Measurements from ENCODE around the gene KDM4B. TPM values are rescaled to one million over a fixed set of nuclear protein-coding genes. Genes with fewer than 3 reads are reported as not detected.

Gene KDM4B
- total and polyA plus RNA-seq, 10 of the 15 experiments (the other 5 are each of a cell fraction or from before 2014, with no cell fraction given): 0.47 to 49.6 (median 16.2) TPM

GRCh38 chr19:5035105-5035761 lies 66.3 kb downstream of the KDM4B start:
- H3K36me3 ChIP-seq (ENCODE audit: control insufficient read depth in 2 of 2, insufficient read depth in 2 of 2, low read length in 1 of 2): peaks cover 22% of the 10 kb centered on the region in 2 experiments
- no peak overlapping the region for H3K4me3 ChIP-seq
- FAIRE-seq: no peak
- TF ChIP-seq STAT1 (conservative IDR thresholded peaks at IDR 0.05) (no peak), E4F1 (IDR thresholded peaks at IDR 0.05; ENCODE audit: borderline replicate concordance, partially characterized antibody) (no peak), TARDBP (IDR thresholded peaks at IDR 0.05; ENCODE audit: borderline replicate concordance) (no peak), ZNF207 (IDR thresholded peaks at IDR 0.05; ENCODE audit: borderline replicate concordance) (no peak), ETV6 (conservative IDR thresholded peaks at IDR 0.05 in 1 of 2, IDR thresholded peaks at IDR 0.05 in 1 of 2; ENCODE audit: borderline replicate concordance in 1 of 2, low read depth in 1 of 2) (no peak), CHD4 (IDR thresholded peaks at IDR 0.05) (no peak), EGR1 (IDR thresholded peaks at IDR 0.05; ENCODE audit: borderline replicate concordance in 1 of 2, low read depth in 2 of 2, low read length in 2 of 2) (no peak), KAT2A (conservative IDR thresholded peaks at IDR 0.05; ENCODE audit: control insufficient read depth, low read depth, low read length) (no peak), FOXM1 (IDR thresholded peaks at IDR 0.05; ENCODE audit: low read depth, low read length) (no peak), RBBP5 (conservative IDR thresholded peaks at IDR 0.05) (no peak), PML (IDR thresholded peaks at IDR 0.05; ENCODE audit: low read length) (no peak), TCF7 (IDR thresholded peaks at IDR 0.05; ENCODE audit: borderline replicate concordance) (no peak), EZH2 (IDR thresholded peaks at IDR 0.05; ENCODE audit: borderline replicate concordance, control insufficient read depth, low read depth, low read length) (no peak), BRCA1 (IDR thresholded peaks at IDR 0.05; ENCODE audit: low read depth, low read length) (no peak), ZNF622 (IDR thresholded peaks at IDR 0.05) (no peak), BCL11A (IDR thresholded peaks at IDR 0.05; ENCODE audit: low read depth, low read length) (no peak)
- TF ChIP-seq, protein P1, sequence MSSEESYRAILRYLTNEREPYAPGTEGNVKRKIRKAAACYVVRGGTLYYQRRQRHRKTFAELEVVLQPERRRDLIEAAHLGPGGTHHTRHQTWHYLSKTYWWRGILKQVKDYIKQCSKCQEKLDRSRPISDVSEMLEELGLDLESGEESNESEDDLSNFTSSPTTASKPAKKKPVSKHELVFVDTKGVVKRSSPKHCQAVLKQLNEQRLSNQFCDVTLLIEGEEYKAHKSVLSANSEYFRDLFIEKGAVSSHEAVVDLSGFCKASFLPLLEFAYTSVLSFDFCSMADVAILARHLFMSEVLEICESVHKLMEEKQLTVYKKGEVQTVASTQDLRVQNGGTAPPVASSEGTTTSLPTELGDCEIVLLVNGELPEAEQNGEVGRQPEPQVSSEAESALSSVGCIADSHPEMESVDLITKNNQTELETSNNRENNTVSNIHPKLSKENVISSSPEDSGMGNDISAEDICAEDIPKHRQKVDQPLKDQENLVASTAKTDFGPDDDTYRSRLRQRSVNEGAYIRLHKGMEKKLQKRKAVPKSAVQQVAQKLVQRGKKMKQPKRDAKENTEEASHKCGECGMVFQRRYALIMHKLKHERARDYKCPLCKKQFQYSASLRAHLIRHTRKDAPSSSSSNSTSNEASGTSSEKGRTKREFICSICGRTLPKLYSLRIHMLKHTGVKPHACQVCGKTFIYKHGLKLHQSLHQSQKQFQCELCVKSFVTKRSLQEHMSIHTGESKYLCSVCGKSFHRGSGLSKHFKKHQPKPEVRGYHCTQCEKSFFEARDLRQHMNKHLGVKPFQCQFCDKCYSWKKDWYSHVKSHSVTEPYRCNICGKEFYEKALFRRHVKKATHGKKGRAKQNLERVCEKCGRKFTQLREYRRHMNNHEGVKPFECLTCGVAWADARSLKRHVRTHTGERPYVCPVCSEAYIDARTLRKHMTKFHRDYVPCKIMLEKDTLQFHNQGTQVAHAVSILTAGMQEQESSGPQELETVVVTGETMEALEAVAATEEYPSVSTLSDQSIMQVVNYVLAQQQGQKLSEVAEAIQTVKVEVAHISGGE (CRISPR knock-in tag; IDR thresholded peaks at IDR 0.05): no peak
- TF ChIP-seq, protein P2, sequence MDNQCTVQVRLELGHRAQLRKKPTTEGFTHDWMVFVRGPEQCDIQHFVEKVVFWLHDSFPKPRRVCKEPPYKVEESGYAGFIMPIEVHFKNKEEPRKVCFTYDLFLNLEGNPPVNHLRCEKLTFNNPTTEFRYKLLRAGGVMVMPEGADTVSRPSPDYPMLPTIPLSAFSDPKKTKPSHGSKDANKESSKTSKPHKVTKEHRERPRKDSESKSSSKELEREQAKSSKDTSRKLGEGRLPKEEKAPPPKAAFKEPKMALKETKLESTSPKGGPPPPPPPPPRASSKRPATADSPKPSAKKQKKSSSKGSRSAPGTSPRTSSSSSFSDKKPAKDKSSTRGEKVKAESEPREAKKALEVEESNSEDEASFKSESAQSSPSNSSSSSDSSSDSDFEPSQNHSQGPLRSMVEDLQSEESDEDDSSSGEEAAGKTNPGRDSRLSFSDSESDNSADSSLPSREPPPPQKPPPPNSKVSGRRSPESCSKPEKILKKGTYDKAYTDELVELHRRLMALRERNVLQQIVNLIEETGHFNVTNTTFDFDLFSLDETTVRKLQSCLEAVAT (IDR thresholded peaks at IDR 0.05): no peak
- H3K4me2 ChIP-seq (ENCODE audit: control insufficient read depth, insufficient read depth): no peak overlapping the region
- no peaks in the 10 kb centered on the region for H3K27me3 ChIP-seq (replicated peaks in 1 of 2; ENCODE audit: control insufficient read depth in 2 of 2, insufficient read depth in 2 of 2, low read length in 1 of 2)
- in situ Hi-C loops (cut with MboI) (no loop called here), intact Hi-C loops (cut with micrococcal nuclease; ENCODE audit: unreplicated experiment) (no loop called here)
- H3K9ac ChIP-seq (ENCODE audit: control insufficient read depth, insufficient read depth, low read length): no peak overlapping the region
- peaks cover 5% of the 10 kb centered on the region for H3K79me2 ChIP-seq (ENCODE audit: control insufficient read depth, insufficient read depth, low read length)
- H3K9me3 ChIP-seq (replicated peaks; ENCODE audit: control insufficient read depth, insufficient read depth, low read length): no peaks in the 10 kb centered on the region
- 91% methylated on average over 25 of the region's 29 CpGs for WGBS (ENCODE audit: insufficient coverage, insufficient replicate concordance, low lambda C conversion rate, missing lambda C conversion rate)
- RAD21 ChIA-PET (ENCODE audit: unreplicated experiment): no interaction called here
- SMC1A ChIA-PET (ENCODE audit: uncharacterized antibody, unreplicated experiment): no interaction called here
- no peak for ATAC-seq
- peaks cover 7% of the 10 kb centered on the region for H3K4me1 ChIP-seq (ENCODE audit: control insufficient read depth, insufficient read depth, low read length)
- DNase-seq (ENCODE audit: low read depth, low spot score): no peak
- CTCF ChIA-PET: no interaction called here
- H3K27ac ChIP-seq (ENCODE audit: control insufficient read depth, insufficient read depth): no peak overlapping the region
- POLR2A ChIA-PET: no interaction called here
- no TSS peak for BruUV-seq (replicated peaks)
- no peak overlapping the region for H2AFZ ChIP-seq (ENCODE audit: control insufficient read depth, low read depth, low read length)
- H4K20me1 ChIP-seq (ENCODE audit: control insufficient read depth, insufficient read depth): peaks cover 3% of the 10 kb centered on the region

All from GM12878 (cell line).